ENCODE results near the gene FOXD4L6. TPM values are rescaled to one million over a fixed set of nuclear protein-coding genes. Genes with fewer than 3 reads are reported as not detected.
"Not testable (repeated sequence)": the region's sequence is repeated elsewhere in the genome, so short reads cannot be mapped to it uniquely, and the experiment has no call there.

The FOXD4L6 gene
- total RNA-seq, 4 donors from 2014 or later, result not detected

DNA sequence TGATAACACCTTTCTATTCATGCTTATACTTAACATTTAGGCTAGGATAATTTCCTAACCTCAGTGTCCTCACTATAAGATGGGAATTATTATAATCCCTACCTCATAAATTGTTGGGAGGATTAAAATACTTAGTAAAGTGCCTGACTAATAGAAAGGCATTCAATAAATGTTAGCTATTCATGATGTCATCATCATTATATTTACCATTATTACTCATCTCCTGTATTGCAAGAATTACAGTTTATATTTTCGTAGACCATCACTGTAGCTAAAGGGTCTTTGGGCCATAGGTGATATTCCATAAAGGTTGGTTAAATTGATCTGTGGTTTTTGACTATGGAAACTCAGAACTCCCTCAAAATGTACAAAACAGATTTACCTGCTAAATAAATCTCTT is 50.9 kb downstream of the FOXD4L6 start:
- H3K27me3 ChIP-seq; H3K4me3 ChIP-seq; H3K9me3 ChIP-seq; H3K27ac ChIP-seq; H3K4me1 ChIP-seq; DNase-seq; ATAC-seq; in situ Hi-C loops (cut with MboI; ENCODE audit: low sequenced_read_pairs in 4 of 4); intact Hi-C loops (cut with DNase I; ENCODE audit: low total_unique reads); H3K36me3 ChIP-seq: not testable (repeated sequence)

Other genes starting within 250 kb of the FOXD4L6 start
- gene ZNG1F, start 60.6 kb upstream of the FOXD4L6 start, total RNA-seq, result 1 to 10 TPM in 3 of 4 donors, under 1 TPM in 1; 0.59 to 3.2 (median 2.3) TPM